ENCODE measurements around the gene GTF2F2. TPM values are rescaled to one million over a fixed set of nuclear protein-coding genes. Genes with fewer than 3 reads are reported as not detected.

Gene GTF2F2
- total and polyA plus RNA-seq, 3 donors from 2014 or later = 19.0 to 29.9 (median 28.1) TPM

DNA sequence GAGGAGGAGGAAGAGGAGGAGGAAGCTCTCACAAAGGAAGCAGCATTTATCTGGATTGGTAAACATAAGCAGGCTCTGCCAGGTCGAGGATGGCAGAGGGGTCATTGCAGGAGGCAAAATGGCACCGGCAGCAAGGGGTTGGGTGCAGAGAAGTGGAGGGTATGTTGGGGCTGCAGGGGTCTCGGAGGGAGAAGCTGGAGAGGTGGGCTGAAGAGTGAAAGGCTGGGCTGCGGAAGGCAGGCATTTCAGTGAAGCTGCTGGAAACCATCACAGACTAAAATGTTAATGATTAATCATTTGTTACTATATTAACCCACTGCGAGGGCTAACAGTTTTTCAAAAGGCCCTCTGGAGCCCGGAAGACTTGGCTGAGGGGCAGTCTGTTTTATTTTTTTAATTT lies 196.0 kb downstream of the GTF2F2 start:
- H3K9me3 ChIP-seq = no peaks in the 10 kb centered on the region
- H3K27me3 ChIP-seq = no peaks in the 10 kb centered on the region
- no peaks in the 10 kb centered on the region for H3K36me3 ChIP-seq (ENCODE audit: low read depth, missing control alignments)
- 63 to 73% methylated on average over 6 of the region's 6 CpGs for WGBS, 2 donors
- no peak for TF ChIP-seq POLR2A (IDR thresholded peaks at IDR 0.05)
- TF ChIP-seq, protein P1, sequence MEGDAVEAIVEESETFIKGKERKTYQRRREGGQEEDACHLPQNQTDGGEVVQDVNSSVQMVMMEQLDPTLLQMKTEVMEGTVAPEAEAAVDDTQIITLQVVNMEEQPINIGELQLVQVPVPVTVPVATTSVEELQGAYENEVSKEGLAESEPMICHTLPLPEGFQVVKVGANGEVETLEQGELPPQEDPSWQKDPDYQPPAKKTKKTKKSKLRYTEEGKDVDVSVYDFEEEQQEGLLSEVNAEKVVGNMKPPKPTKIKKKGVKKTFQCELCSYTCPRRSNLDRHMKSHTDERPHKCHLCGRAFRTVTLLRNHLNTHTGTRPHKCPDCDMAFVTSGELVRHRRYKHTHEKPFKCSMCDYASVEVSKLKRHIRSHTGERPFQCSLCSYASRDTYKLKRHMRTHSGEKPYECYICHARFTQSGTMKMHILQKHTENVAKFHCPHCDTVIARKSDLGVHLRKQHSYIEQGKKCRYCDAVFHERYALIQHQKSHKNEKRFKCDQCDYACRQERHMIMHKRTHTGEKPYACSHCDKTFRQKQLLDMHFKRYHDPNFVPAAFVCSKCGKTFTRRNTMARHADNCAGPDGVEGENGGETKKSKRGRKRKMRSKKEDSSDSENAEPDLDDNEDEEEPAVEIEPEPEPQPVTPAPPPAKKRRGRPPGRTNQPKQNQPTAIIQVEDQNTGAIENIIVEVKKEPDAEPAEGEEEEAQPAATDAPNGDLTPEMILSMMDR (IDR thresholded peaks at IDR 0.05) = no peak
- H3K27ac ChIP-seq = no peak overlapping the region
- H3K4me1 ChIP-seq = no peaks in the 10 kb centered on the region
- intact Hi-C loops (cut with DNase I; ENCODE audit: low total_unique reads) = no loop called here
- no peak for DNase-seq
- no peak overlapping the region for H3K4me3 ChIP-seq

DNA sequence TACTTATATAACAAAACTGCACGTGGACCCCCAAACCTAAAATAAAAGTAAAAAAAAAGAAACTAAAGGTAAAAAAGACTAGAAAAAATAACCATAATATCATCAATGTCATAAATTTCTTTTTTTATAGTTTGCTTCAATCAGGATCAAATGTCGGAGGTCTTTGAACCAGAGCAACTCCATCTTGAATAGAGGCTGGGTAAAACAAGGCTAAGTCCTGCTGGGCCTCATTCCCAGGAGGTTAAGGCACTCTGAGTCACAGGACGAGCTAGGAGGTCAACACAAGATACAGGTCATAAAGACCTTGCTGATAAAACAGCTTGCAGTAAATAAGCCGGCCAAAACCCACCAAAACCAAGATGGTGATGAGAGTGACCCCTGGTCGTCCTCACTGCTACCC lies 196.7 kb downstream of the GTF2F2 start:
- no peak overlapping the region for H3K27ac ChIP-seq
- peaks cover 2% of the 10 kb centered on the region for H3K4me1 ChIP-seq
- no peaks in the 10 kb centered on the region for H3K27me3 ChIP-seq
- TF ChIP-seq POLR2A (IDR thresholded peaks at IDR 0.05) = no peak
- intact Hi-C loops (cut with DNase I; ENCODE audit: low total_unique reads) = no loop called here
- no peak overlapping the region for H3K4me3 ChIP-seq
- no peak for DNase-seq
- no peaks in the 10 kb centered on the region for H3K9me3 ChIP-seq
- no peaks in the 10 kb centered on the region for H3K36me3 ChIP-seq (ENCODE audit: low read depth, missing control alignments)
- 84 to 90% methylated on average over 5 of the region's 5 CpGs for WGBS, 2 donors

DNA sequence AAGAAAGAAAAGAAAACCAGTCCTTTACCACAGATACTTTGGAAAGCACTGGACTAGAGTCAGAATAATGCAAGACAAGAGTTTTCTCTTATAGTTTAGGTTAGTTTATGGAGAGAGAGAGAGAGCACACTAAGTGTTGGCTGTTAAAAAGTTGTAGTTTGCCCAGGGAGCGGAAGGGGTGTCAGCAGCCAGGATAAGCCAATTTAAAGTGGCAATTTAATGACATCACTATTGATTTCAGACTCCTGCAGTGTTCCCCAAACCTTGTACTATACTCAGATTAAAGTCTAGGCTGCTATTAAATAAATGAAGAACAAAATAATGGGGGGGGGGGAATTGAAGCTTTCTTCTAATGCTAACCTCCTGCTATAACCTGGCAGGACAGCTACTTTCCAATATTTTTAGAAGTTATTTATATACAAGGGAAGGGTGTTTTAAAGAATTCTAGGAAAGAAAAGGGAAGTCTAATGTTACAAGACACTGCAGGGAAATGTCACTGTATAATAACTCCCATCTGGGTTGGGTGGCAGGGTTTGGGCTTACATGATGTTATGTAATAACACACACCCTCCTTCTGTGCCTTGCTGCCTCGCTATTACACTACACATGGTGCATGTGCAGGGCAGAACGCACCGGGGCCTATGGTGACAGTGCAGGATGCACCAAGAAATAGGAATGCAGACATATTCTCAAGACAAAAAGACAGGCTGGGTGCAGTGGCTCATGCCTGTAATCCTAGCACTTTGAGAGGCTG lies 200.7 kb downstream of the GTF2F2 start:
- Histone ChIP-seq H3K36me3 (ENCODE audit: low read depth, missing control alignments) (no peaks in the 10 kb centered on the region), H3K4me1 (peaks cover 7% of the 10 kb centered on the region), H3K27me3 (no peaks in the 10 kb centered on the region), H3K27ac (no peak overlapping the region), H3K4me3 (no peak overlapping the region), H3K9me3 (no peaks in the 10 kb centered on the region)
- TF ChIP-seq POLR2A (IDR thresholded peaks at IDR 0.05) = no peak
- TF ChIP-seq, protein P1 (IDR thresholded peaks at IDR 0.05) = no peak
- intact Hi-C loops (cut with DNase I; ENCODE audit: low total_unique reads) = no loop called here
- 60 to 92% methylated on average over 4 of the region's 4 CpGs for WGBS, 2 donors
- no peak for DNase-seq

- no peaks in the 10 kb centered on the region for H3K36me3 ChIP-seq (ENCODE audit: low read depth, missing control alignments)
- H3K4me1 ChIP-seq = peaks cover 14% of the 10 kb centered on the region
- TF ChIP-seq, protein P1 (IDR thresholded peaks at IDR 0.05) = no peak
- no peak for TF ChIP-seq POLR2A (IDR thresholded peaks at IDR 0.05)
- H3K9me3 ChIP-seq = no peaks in the 10 kb centered on the region
- H3K27ac ChIP-seq = no peak overlapping the region
- no peaks in the 10 kb centered on the region for H3K27me3 ChIP-seq
- peak; percentile 35 for DNase-seq
- H3K4me3 ChIP-seq = no peak overlapping the region
- 68 to 79% methylated on average over 3 to 4 of the region's 4 CpGs for WGBS, 2 donors
- intact Hi-C loops (cut with DNase I; ENCODE audit: low total_unique reads) = no loop called here
Measured at GRCh38 chr13:45325806-45326205, 205.5 kb downstream of the GTF2F2 start.

DNA sequence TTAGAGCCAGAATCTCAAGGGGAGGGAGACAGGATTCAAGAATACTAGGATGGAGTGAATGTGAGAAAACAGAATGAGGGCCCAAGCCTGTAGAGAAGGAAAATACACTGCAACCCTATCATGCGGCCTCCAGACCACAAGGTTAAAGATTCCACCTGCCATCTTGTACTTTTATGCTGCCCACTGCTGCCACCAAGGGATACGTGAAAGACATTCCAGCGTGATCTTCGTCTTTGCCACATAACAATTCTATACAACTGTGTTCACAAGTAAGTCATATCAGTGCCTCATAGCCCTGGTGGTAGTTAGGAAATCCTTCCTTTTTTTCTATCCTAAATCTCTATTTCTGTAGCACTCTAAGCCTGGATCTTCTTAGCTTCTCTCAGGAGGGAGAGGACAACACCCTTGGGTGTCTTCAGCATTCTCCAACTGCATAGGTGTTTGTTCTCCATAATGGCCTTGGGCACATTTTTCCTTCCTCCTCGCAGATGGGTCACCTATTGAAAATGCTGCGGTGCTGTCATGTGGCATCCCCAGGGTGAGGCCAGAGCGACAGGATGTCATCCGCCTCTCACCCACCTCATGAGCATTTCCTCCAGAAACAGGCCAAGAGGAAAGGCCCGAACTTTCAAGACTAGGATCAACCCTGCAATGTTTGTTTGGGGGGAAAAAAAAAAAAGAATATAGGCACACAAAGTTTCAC lies 207.1 kb downstream of the GTF2F2 start:
- Histone ChIP-seq H3K36me3 (ENCODE audit: low read depth, missing control alignments) (no peaks in the 10 kb centered on the region), H3K4me3 (no peak overlapping the region), H3K27me3 (no peaks in the 10 kb centered on the region), H3K9me3 (no peaks in the 10 kb centered on the region), H3K27ac (no peak overlapping the region), H3K4me1 (peaks cover 8% of the 10 kb centered on the region)
- WGBS, 2 donors = 90 to 95% methylated on average over 9 of the region's 9 CpGs
- DNase-seq = no peak
- intact Hi-C loops (cut with DNase I; ENCODE audit: low total_unique reads) = no loop called here
- no peak for TF ChIP-seq POLR2A (IDR thresholded peaks at IDR 0.05)
- TF ChIP-seq, protein P1 (IDR thresholded peaks at IDR 0.05) = no peak

Data from testis (tissue), 3 donors.